Mesodermal cell (in vitro differentiated cells): Measurements from ENCODE around the gene NOC2L.
"Not testable (repeated sequence)": the region's sequence is repeated elsewhere in the genome, so short reads cannot be mapped to it uniquely, and the experiment has no call there.

Experiments
- H3K27ac ChIP-seq: 2 replicates; pipeline ENCODE4 v1.7.0; 2013; ENCODE audit warnings: mild to moderate bottlenecking, low read depth, low read length, moderate library complexity; ENCODE audit not compliant: severe bottlenecking
- H3K36me3 ChIP-seq: 2 replicates; pipeline ENCODE4 v1.7.1; 2013; ENCODE audit warnings: mild to moderate bottlenecking, low read length, moderate library complexity; ENCODE audit not compliant: control insufficient read depth, insufficient read depth
- H3K4me1 ChIP-seq: one replicate; pipeline ENCODE4 v1.7.1; 2013; ENCODE audit warnings: mild to moderate bottlenecking, low read length; ENCODE audit not compliant: insufficient read depth, control insufficient read depth, poor library complexity, severe bottlenecking
- H3K4me3 ChIP-seq: 2 replicates; pipeline ENCODE4 v1.7.0; 2013; ENCODE audit warnings: low read length, control low read depth, mild to moderate bottlenecking; ENCODE audit not compliant: insufficient read depth, poor library complexity, severe bottlenecking; ENCODE audit errors: extremely low read depth
- H3K9me3 ChIP-seq: 2 replicates; pipeline ENCODE4 v1.7.1; 2013; ENCODE audit warnings: mild to moderate bottlenecking, low read length, moderate library complexity; ENCODE audit not compliant: control insufficient read depth
- WGBS, 2 experiments: methylation state at CpG; one replicate each; pipeline ENCODE4 v1.1.5; 2013; ENCODE audit warnings: missing lambda C conversion rate in 2 of 2; ENCODE audit not compliant: insufficient coverage in 2 of 2; 5-methylcytosine and 5-hydroxymethylcytosine counted together

NOC2L gene

GRCh38 chr1:999725-1000356 is 40.8 kb upstream of the NOC2L start, which contains the start of gene HES4:
Gene HES4 (minus strand): TSS chr1:1000097. CDS start chr1:999973, 124 bp downstream.
- Histone ChIP-seq H3K9me3 (no peaks in the 10 kb centered on the region), H3K4me3 (peak within 1 kb of the TSS; percentile 68), H3K4me1 (peaks cover 28% of the 10 kb centered on the region), H3K27ac (peak within 1 kb of the TSS; percentile 99), H3K36me3 (no peaks in the 10 kb centered on the region)
- 1% methylated on average over 57 to 83 of the region's 95 CpGs for WGBS, 2 experiments

- Histone ChIP-seq H3K4me3 (peak overlapping the region; percentile 68), H3K4me1 (peaks cover 22% of the 10 kb centered on the region), H3K9me3 (no peaks in the 10 kb centered on the region), H3K27ac (peak overlapping the region; percentile 99), H3K36me3 (no peaks in the 10 kb centered on the region)
- 1 to 2% methylated on average over 75 to 77 of the region's 86 CpGs for WGBS, 2 experiments
These were observed 40.1 kb upstream of the NOC2L start for GRCh38 chr1:998995-999724.

GRCh38 chr1:998745-998994 is 39.6 kb upstream of the NOC2L start:
- H3K36me3 ChIP-seq: no peaks in the 10 kb centered on the region
- H3K27ac ChIP-seq: no peak overlapping the region
- H3K9me3 ChIP-seq: no peaks in the 10 kb centered on the region
- WGBS, 2 experiments: 0 to 4% methylated on average over 12 to 15 of the region's 27 CpGs
- H3K4me1 ChIP-seq: peaks cover 17% of the 10 kb centered on the region
- H3K4me3 ChIP-seq: peak overlapping the region; percentile 68

GRCh38 chr1:997993-998744 is 39.1 kb upstream of the NOC2L start:
- 12 to 19% methylated on average over 51 to 72 of the region's 75 CpGs for WGBS, 2 experiments
- Histone ChIP-seq H3K4me1 (peaks cover 12% of the 10 kb centered on the region), H3K4me3 (peak overlapping the region; percentile 68), H3K36me3 (no peaks in the 10 kb centered on the region), H3K27ac (no peak overlapping the region), H3K9me3 (no peaks in the 10 kb centered on the region)

GRCh38 chr1:997713-997992 is 38.6 kb upstream of the NOC2L start:
- WGBS, 2 experiments: 42 to 60% methylated on average over 3 of the region's 3 CpGs
- Histone ChIP-seq H3K9me3 (peaks cover 4% of the 10 kb centered on the region), H3K4me3 (peak overlapping the region; percentile 68), H3K27ac (no peak overlapping the region), H3K36me3 (no peaks in the 10 kb centered on the region), H3K4me1 (peaks cover 7% of the 10 kb centered on the region)

GRCh38 chr1:996851-997712 is 38.0 kb upstream of the NOC2L start:
- 55 to 59% methylated on average over 21 to 22 of the region's 24 CpGs for WGBS, 2 experiments
- H3K4me1 ChIP-seq: peaks cover 7% of the 10 kb centered on the region
- H3K36me3 ChIP-seq: no peaks in the 10 kb centered on the region
- no peak overlapping the region for H3K4me3 ChIP-seq
- peaks cover 7% of the 10 kb centered on the region for H3K9me3 ChIP-seq
- no peak overlapping the region for H3K27ac ChIP-seq

- WGBS, 2 experiments: 65 to 67% methylated on average over 15 of the region's 30 CpGs
- Histone ChIP-seq H3K4me3 (no peak overlapping the region), H3K9me3 (peaks cover 10% of the 10 kb centered on the region), H3K36me3 (no peaks in the 10 kb centered on the region), H3K27ac (no peak overlapping the region), H3K4me1 (peaks cover 7% of the 10 kb centered on the region)
These were observed 36.9 kb upstream of the NOC2L start for GRCh38 chr1:995665-996633.

GRCh38 chr1:994546-994945 is 35.5 kb upstream of the NOC2L start:
- not testable (repeated sequence) for H3K36me3 ChIP-seq, H3K27ac ChIP-seq, H3K4me1 ChIP-seq, H3K4me3 ChIP-seq
- 93 to 97% methylated on average over 5 to 6 of the region's 6 CpGs for WGBS, 2 experiments
- H3K9me3 ChIP-seq: peaks cover 10% of the 10 kb centered on the region

GRCh38 chr1:993379-993995 is 34.4 kb upstream of the NOC2L start:
- Histone ChIP-seq H3K36me3 (no peaks in the 10 kb centered on the region), H3K4me1 (peaks cover 7% of the 10 kb centered on the region)
- WGBS, 2 experiments: 46 to 84% methylated on average over 3 to 12 of the region's 15 CpGs

More at GRCh38 chr1:993379-993995, 34.4 kb upstream of the NOC2L start:
- H3K4me3 ChIP-seq: no peak overlapping the region
- peaks cover 10% of the 10 kb centered on the region for H3K9me3 ChIP-seq
- no peak overlapping the region for H3K27ac ChIP-seq
